Measurements from ENCODE around the gene LRRFIP2. TPM values are rescaled to one million over a fixed set of nuclear protein-coding genes. Genes with fewer than 3 reads are reported as not detected.

The LRRFIP2 gene
- total RNA-seq, 1 experiment from 2014 or later = 40.2 TPM

DNA sequence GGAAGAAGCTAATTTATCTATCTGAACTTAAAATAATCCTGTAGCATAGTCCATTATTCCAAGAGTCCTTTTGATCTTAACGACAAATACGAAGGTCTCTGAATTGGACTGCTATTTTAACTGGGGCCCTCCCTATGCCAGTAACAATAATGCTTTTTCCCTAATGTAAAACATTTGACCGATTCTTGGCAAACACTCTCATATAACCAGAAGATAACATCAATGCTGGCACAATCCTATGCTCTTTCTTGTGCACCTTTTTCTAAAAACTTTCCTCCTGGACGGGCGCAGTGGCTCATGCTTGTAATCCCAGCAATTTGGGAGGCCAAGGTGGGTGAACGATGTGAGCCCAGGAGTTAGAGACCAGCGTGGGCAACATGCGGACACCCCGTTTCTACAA is 3.9 kb downstream of the LRRFIP2 start:
- BruUV-seq (replicated peaks) = no TSS peak
- Histone ChIP-seq H3K9me3 (ENCODE audit: low read depth, low read length, poor library complexity, severe bottlenecking) (no peaks in the 10 kb centered on the region), H3K36me3 (ENCODE audit: insufficient read depth, low read length, poor library complexity, severe bottlenecking) (peaks cover 4% of the 10 kb centered on the region), H3K4me3 (ENCODE audit: low read depth, low read length, poor library complexity, severe bottlenecking) (no peak overlapping the region), H3K27me3 (replicated peaks; ENCODE audit: insufficient read depth, low read depth, low read length, poor library complexity) (no peaks in the 10 kb centered on the region), H3K4me1 (ENCODE audit: insufficient read depth, low read length, poor library complexity, severe bottlenecking) (peaks cover 6% of the 10 kb centered on the region), H3K27ac (ENCODE audit: low read depth, low read length, poor library complexity, severe bottlenecking) (no peak overlapping the region)
- intact Hi-C loops (cut with micrococcal nuclease; ENCODE audit: unreplicated experiment) = no loop called here
- DNase-seq (ENCODE audit: low spot score) = no peak
- TF ChIP-seq, protein P1, sequence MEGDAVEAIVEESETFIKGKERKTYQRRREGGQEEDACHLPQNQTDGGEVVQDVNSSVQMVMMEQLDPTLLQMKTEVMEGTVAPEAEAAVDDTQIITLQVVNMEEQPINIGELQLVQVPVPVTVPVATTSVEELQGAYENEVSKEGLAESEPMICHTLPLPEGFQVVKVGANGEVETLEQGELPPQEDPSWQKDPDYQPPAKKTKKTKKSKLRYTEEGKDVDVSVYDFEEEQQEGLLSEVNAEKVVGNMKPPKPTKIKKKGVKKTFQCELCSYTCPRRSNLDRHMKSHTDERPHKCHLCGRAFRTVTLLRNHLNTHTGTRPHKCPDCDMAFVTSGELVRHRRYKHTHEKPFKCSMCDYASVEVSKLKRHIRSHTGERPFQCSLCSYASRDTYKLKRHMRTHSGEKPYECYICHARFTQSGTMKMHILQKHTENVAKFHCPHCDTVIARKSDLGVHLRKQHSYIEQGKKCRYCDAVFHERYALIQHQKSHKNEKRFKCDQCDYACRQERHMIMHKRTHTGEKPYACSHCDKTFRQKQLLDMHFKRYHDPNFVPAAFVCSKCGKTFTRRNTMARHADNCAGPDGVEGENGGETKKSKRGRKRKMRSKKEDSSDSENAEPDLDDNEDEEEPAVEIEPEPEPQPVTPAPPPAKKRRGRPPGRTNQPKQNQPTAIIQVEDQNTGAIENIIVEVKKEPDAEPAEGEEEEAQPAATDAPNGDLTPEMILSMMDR (conservative IDR thresholded peaks at IDR 0.05; ENCODE audit: low read depth, low read length) = no peak
- no peak for TF ChIP-seq EZH2 (IDR thresholded peaks at IDR 0.05; ENCODE audit: borderline replicate concordance, low read depth, low read length, poor library complexity, severe bottlenecking)
- CTCF ChIA-PET = no interaction called here
- POLR2A ChIA-PET (ENCODE audit: low non-redundant PET) = no interaction called here

DNA sequence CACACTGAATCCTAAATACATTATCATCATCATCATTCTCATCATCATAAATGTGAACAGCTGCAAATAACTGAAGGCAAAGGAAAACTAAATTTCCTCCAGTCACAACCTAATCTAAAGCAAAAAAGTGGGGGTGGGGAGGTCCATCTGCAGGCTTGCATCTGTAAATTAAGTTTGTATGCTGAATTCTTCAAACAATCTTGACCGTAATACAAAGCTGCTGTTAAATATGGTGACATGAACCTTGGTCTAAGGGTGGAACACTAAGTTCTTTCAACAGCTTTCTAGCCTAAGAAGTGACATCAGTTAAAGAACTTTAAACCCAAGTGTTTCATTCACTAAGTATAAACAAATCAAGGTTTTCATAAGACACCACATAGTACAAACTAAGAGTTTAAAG is 4.3 kb downstream of the LRRFIP2 start:
- no peak for DNase-seq (ENCODE audit: low spot score)
- no peak for TF ChIP-seq EZH2 (IDR thresholded peaks at IDR 0.05; ENCODE audit: borderline replicate concordance, low read depth, low read length, poor library complexity, severe bottlenecking)
- TF ChIP-seq, protein P1 (conservative IDR thresholded peaks at IDR 0.05; ENCODE audit: low read depth, low read length) = no peak
- ChIA-PET POLR2A (ENCODE audit: low non-redundant PET) (no interaction called here), CTCF (no interaction called here)
- no TSS peak for BruUV-seq (replicated peaks)
- Histone ChIP-seq H3K4me3 (ENCODE audit: low read depth, low read length, poor library complexity, severe bottlenecking) (no peak overlapping the region), H3K9me3 (ENCODE audit: low read depth, low read length, poor library complexity, severe bottlenecking) (no peaks in the 10 kb centered on the region), H3K27me3 (replicated peaks; ENCODE audit: insufficient read depth, low read depth, low read length, poor library complexity) (no peaks in the 10 kb centered on the region), H3K4me1 (ENCODE audit: insufficient read depth, low read length, poor library complexity, severe bottlenecking) (peaks cover 6% of the 10 kb centered on the region), H3K36me3 (ENCODE audit: insufficient read depth, low read length, poor library complexity, severe bottlenecking) (peaks cover 4% of the 10 kb centered on the region), H3K27ac (ENCODE audit: low read depth, low read length, poor library complexity, severe bottlenecking) (no peak overlapping the region)
- intact Hi-C loops (cut with micrococcal nuclease; ENCODE audit: unreplicated experiment) = no loop called here

- no peak overlapping the region for H3K4me3 ChIP-seq (ENCODE audit: low read depth, low read length, poor library complexity, severe bottlenecking)
- H3K27me3 ChIP-seq (replicated peaks; ENCODE audit: insufficient read depth, low read depth, low read length, poor library complexity) = no peaks in the 10 kb centered on the region
- intact Hi-C loops (cut with micrococcal nuclease; ENCODE audit: unreplicated experiment) = no loop called here
- no peak for DNase-seq (ENCODE audit: low spot score)
- CTCF ChIA-PET = no interaction called here
- TF ChIP-seq, protein P1 (conservative IDR thresholded peaks at IDR 0.05; ENCODE audit: low read depth, low read length) = no peak
- no peak for TF ChIP-seq EZH2 (IDR thresholded peaks at IDR 0.05; ENCODE audit: borderline replicate concordance, low read depth, low read length, poor library complexity, severe bottlenecking)
- H3K27ac ChIP-seq (ENCODE audit: low read depth, low read length, poor library complexity, severe bottlenecking) = no peak overlapping the region
- POLR2A ChIA-PET (ENCODE audit: low non-redundant PET) = interaction anchor here (0.5 kb wide), 1 partner anchor 112 kb away, joined by 3 read pairs; no protein-coding TSS in a partner anchor
- H3K9me3 ChIP-seq (ENCODE audit: low read depth, low read length, poor library complexity, severe bottlenecking) = no peaks in the 10 kb centered on the region
- no TSS peak for BruUV-seq (replicated peaks)
- H3K36me3 ChIP-seq (ENCODE audit: insufficient read depth, low read length, poor library complexity, severe bottlenecking) = peaks cover 4% of the 10 kb centered on the region
- H3K4me1 ChIP-seq (ENCODE audit: insufficient read depth, low read length, poor library complexity, severe bottlenecking) = no peaks in the 10 kb centered on the region
These were observed 5.5 kb downstream of the LRRFIP2 start for GRCh38 chr3:37168896-37169295.
